ENCODE measurements around the gene ETV6. TPM values are rescaled to one million over a fixed set of nuclear protein-coding genes. Genes with fewer than 3 reads are reported as not detected.

Gene ETV6
- total RNA-seq, 6 experiments from 2014 or later: 14.6 to 20.5 (median 16.6) TPM

DNA sequence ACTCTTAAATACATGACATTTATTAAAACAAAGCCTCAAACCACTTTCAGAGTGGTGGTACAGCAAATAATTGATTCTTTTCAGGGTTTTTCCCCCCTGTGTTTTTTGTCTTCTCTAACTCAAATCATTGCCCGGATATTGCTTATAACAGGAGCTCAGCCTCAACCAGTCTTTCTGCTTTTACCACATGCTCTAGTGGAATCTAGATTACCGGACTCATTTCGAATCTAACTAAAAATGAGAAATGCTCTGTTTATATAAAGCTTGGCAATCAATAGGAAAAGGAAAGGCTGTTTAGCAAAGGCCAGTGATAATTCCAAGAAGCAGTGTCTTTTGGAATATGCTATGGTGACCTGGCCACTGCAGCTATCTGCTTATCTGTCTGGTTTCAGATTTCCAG is 161.5 kb downstream of the ETV6 start:
- DNase-seq: no peak
- Mint-ChIP-seq H3K4me3 (no peak overlapping the region), H3K36me3 (ENCODE audit: low read depth) (no peaks in the 10 kb centered on the region), H3K9me3 (no peaks in the 10 kb centered on the region), H3K27ac (no peak overlapping the region), H3K4me1 (ENCODE audit: low read depth) (peaks cover 26% of the 10 kb centered on the region), H3K27me3 (ENCODE audit: insufficient read depth) (no peaks in the 10 kb centered on the region)
- no peak for TF ChIP-seq CTCF (IDR thresholded peaks at IDR 0.05)

DNA sequence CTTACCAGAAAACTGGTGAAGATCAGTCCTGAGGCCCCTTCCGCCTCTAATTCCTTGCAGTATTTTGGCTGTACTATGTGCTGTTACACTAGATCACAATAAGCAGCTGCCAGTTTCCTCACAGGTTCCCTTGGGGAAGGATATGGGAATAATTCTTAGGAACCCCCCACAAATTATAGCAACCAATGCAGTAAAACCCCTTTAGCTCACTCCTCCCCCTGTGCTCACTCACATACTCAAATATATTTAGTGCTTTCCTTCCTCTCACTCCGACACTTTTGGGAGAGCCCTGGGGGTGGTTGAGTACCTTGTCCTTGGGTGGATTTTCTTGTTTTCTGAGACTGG is 162.7 kb downstream of the ETV6 start:
- Mint-ChIP-seq H3K9me3 (no peaks in the 10 kb centered on the region), H3K27ac (no peak overlapping the region), H3K27me3 (ENCODE audit: insufficient read depth) (no peaks in the 10 kb centered on the region), H3K36me3 (ENCODE audit: low read depth) (no peaks in the 10 kb centered on the region), H3K4me1 (ENCODE audit: low read depth) (peaks cover 26% of the 10 kb centered on the region), H3K4me3 (no peak overlapping the region)
- no peak for DNase-seq
- no peak for TF ChIP-seq CTCF (IDR thresholded peaks at IDR 0.05)

DNA sequence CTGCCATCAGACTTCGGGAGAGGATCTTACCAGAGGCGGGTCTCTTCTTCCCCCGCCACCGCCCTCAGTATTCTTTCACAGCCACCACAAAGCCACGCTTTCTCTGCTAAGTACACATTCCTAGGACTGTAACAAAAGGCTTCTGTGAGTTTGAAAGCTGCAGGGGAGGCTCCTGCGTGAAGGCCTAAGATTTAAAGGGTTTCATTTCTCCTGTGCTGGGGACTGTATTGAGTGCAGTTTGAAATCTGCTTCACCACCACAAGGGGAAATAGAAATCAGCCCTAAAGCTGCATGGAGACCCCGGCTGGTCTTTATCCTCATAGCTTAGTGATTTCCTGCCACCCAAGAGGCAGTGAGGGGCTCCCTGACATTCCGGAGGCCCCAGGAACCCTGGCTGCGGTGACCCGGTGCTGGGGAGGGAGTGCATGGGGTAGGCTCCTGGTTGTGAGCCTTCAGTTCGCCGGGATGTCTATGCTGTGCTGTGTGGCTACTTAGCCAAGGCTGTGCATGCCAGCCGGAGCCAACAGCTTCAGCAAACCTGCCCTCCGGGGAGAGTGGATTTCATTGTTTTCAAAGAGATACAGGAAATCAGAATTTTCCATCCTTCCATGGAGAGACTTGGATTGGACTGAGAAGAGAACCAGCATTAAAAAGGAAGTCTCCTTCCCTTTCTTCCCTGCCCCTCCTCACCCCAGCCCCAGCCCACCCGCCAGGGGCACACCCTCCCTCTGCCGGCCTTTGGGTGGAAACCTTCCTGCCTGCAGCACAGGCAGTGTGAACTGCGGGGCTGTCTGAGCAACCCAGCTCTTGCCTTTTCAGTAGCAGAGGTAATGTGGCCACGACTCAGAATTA is 163.3 kb downstream of the ETV6 start:
- Mint-ChIP-seq H3K36me3 (ENCODE audit: low read depth) (no peaks in the 10 kb centered on the region), H3K27ac (no peak overlapping the region), H3K27me3 (ENCODE audit: insufficient read depth) (no peaks in the 10 kb centered on the region), H3K4me1 (ENCODE audit: low read depth) (peaks cover 26% of the 10 kb centered on the region), H3K4me3 (no peak overlapping the region), H3K9me3 (no peaks in the 10 kb centered on the region)
- DNase-seq: no peak
- TF ChIP-seq CTCF (IDR thresholded peaks at IDR 0.05): no peak

GRCh38 chr12:11813438-11813813 is 164.0 kb downstream of the ETV6 start:
- no peak for TF ChIP-seq CTCF (IDR thresholded peaks at IDR 0.05)
- Mint-ChIP-seq H3K36me3 (ENCODE audit: low read depth) (no peaks in the 10 kb centered on the region), H3K4me3 (no peak overlapping the region), H3K4me1 (ENCODE audit: low read depth) (peaks cover 26% of the 10 kb centered on the region), H3K27me3 (ENCODE audit: insufficient read depth) (no peaks in the 10 kb centered on the region), H3K27ac (no peak overlapping the region), H3K9me3 (no peaks in the 10 kb centered on the region)
- no peak for DNase-seq

DNA sequence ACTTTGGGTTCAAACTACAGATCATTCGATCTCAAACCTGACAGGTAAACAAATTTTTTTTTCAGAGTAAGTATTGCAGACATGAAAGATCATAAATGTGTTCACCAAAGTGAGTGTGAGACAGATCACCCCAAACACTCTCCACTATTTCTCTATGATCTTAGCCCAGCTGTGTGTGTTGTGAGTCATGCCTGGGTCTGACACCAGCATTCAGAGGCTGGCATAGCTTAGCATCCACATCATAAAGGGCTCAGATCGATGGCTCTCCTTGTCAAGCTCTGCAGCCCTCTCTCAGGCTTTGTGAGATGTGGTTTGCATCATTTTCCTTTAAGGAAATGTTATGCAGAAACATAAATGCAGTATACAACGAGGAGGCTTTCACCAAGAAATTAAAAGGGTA is 164.9 kb downstream of the ETV6 start:
- H3K4me3 Mint-ChIP-seq: no peak overlapping the region
- peak; percentile 57 for DNase-seq
- no peaks in the 10 kb centered on the region for H3K27me3 Mint-ChIP-seq (ENCODE audit: insufficient read depth)
- peak overlapping the region; percentile 26; the same call in 1 of the 2 replicates for H3K27ac Mint-ChIP-seq
- peaks cover 26% of the 10 kb centered on the region for H3K4me1 Mint-ChIP-seq (ENCODE audit: low read depth)
- TF ChIP-seq CTCF (IDR thresholded peaks at IDR 0.05): no peak
- no peaks in the 10 kb centered on the region for H3K36me3 Mint-ChIP-seq (ENCODE audit: low read depth)
- no peaks in the 10 kb centered on the region for H3K9me3 Mint-ChIP-seq

All from HFFc6 (cell line).